Astrocyte of the cerebellum (primary cell): Measurements from ENCODE around the gene PALLD.
"Not testable (repeated sequence)": the region's sequence is repeated elsewhere in the genome, so short reads cannot be mapped to it uniquely, and the experiment has no call there.

ENCODE experiments used
- DNase-seq: peaks from one replicate; pipeline ENCODE4 v3.0.0-alpha.2; 2011; ENCODE audit warnings: low read depth
- H3K4me3 ChIP-seq: 2 replicates; pipeline ENCODE4 v1.5.1; 2011; ENCODE audit warnings: mild to moderate bottlenecking, low read depth, low read length, moderate library complexity
- in situ Hi-C: cut with HindIII; loops from 2 replicates; pipeline ENCODE4 v1.10.0; 2017; ENCODE audit warnings: low sequenced_read_pairs
- TF ChIP-seq, protein P1 (sequence below): IDR thresholded peaks from 2 replicates; pipeline ENCODE4 v1.5.1; 2012; ENCODE audit warnings: low read length, low read depth, moderate library complexity, mild to moderate bottlenecking; ENCODE audit errors: missing control alignments

PALLD gene

DNA sequence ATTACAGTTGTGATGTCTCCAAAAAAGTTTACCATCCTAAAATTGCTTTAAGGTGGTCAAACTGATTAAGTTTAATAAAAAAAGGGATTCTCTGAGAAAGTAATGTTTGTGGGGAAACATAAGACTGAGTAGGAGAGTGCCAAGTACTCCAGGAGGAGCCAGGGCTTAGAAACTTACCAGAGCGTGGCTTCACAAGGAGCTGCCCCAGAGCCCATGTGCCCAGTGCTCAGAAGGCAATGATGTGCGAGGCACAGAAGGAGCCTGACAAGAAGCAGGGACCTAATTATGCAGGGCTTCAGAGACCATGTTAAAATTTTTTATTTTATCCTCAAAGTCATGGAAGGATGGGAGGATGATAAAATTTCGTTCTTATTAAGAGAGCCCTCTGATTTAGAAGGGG, 204.2 kb downstream of the PALLD start:
- no peak for DNase-seq
- TF ChIP-seq, protein P1, sequence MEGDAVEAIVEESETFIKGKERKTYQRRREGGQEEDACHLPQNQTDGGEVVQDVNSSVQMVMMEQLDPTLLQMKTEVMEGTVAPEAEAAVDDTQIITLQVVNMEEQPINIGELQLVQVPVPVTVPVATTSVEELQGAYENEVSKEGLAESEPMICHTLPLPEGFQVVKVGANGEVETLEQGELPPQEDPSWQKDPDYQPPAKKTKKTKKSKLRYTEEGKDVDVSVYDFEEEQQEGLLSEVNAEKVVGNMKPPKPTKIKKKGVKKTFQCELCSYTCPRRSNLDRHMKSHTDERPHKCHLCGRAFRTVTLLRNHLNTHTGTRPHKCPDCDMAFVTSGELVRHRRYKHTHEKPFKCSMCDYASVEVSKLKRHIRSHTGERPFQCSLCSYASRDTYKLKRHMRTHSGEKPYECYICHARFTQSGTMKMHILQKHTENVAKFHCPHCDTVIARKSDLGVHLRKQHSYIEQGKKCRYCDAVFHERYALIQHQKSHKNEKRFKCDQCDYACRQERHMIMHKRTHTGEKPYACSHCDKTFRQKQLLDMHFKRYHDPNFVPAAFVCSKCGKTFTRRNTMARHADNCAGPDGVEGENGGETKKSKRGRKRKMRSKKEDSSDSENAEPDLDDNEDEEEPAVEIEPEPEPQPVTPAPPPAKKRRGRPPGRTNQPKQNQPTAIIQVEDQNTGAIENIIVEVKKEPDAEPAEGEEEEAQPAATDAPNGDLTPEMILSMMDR, result no peak
- no peak overlapping the region for H3K4me3 ChIP-seq
- in situ Hi-C loops, result loop anchor here (10.0 kb wide), 1 partner anchor 204 kb away; no protein-coding TSS in a partner anchor

DNA sequence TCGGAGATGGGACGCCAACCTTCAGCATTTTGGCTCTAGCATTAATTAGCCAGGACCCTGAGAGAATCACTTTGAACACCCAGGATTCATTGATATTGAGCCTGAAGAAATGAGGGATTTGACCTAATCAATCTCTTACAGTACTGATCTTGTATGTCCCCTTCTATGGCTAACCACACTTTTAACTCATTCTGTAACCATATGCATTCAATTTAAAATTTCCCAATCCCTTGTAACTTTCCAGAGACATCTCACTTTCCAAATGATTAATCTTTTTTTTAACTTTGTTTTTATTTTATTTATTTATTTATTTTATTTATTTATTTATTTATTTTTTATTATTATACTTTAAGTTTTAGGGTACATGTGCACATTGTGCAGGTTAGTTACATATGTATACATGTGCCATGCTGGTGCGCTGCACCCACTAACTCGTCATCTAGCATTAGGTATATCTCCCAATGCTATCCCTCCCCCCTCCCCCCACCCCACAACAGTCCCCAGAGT, 205.8 kb downstream of the PALLD start:
- in situ Hi-C loops, result loop anchor here (10.0 kb wide), 1 partner anchor 202 kb away; no protein-coding TSS in a partner anchor
- not testable (repeated sequence) for H3K4me3 ChIP-seq, DNase-seq

DNA sequence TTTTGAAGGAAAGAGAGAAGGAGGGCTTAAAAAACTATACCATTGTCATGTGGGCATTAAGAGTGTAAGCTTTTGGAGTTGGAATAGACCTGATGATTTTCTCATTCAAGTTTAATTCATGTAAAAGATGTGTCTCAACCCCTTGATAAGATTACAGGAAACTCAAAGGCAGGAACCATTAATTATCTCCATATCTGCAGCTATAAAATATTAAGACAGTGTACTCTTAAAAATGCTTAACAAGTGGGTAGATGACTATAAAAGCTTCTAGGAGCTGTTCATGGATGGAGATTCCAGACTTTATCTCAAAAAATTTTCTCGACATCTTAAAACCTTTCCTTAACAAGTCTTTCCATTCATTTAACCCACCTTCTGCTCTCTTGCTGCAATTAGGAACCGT, 208.3 kb downstream of the PALLD start:
- in situ Hi-C loops, result loop anchor here (10.0 kb wide), 1 partner anchor 200 kb away; no protein-coding TSS in a partner anchor
- TF ChIP-seq, protein P1, result no peak
- H3K4me3 ChIP-seq, result no peak overlapping the region
- DNase-seq, result no peak

DNA sequence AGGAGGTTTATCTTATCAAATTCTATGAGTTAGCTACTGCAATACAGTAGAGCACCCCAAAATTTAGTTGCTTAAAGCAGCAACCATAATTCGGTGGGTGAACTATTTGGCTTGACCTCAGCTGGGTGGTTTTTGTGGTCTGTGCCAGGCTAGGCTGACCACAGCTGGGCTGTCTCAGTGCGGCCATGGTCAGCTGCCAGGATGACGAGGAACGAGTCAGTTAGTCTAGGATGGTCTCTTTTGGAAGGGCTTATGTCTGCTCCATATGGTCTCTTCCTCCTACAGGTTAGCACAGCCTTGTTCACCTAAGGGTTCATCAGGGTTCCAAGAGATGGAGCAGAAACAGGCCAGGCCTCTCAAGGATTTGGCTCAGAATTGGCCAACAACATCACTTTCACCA, 210.4 kb downstream of the PALLD start:
- no peak overlapping the region for H3K4me3 ChIP-seq
- DNase-seq, result no peak
- in situ Hi-C loops, result loop anchor here (10.0 kb wide), 1 partner anchor 198 kb away; no protein-coding TSS in a partner anchor
- TF ChIP-seq, protein P1, result no peak

DNA sequence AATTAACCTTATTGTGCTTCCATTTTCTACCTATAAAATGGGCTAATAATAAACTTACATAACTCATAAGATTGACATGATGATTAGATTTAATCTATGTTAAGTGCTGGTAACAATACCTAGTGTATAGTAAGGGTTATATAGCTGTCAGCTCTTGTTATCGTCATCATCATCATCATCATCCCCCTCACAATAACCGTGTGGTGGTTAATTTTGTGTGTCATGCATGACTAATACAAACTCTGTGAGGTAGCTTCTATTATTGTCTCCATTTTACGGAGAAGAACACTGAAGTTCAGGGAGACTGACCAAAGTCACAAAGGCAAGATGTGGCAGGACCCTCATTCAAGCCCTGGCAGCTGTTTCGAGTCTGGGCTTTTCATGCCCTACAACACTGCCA, 211.3 kb downstream of the PALLD start:
- TF ChIP-seq, protein P1, result no peak
- DNase-seq, result no peak
- in situ Hi-C loops, result loop anchor here (10.0 kb wide), 1 partner anchor 197 kb away; no protein-coding TSS in a partner anchor
- no peak overlapping the region for H3K4me3 ChIP-seq

DNA sequence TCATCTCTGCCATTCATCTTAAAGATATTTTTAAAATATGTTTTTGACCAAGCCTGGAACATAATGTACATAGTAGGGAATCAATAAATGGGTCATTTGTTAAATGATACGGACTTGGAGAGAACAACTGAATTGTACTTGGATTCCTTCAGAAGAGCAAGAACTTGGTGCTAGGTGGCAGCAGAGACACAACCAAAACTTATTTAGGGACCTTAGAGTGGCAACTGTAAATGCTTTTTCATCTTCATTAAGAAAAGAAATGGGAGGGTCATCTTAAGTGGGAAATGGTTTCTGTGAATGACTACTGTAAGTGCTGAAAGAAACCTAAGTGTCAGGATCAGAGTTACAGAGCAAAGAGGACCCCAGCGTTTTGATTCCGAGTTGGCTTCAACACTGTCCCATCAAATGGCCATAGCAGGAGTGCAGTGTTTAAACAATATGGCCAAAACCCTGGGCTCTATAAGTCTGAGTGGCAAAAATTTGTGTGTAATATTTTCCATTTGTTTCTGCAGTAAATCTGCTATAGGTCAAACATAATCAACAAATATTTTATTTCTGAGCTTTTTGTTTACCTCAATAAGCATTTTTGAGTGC, 213.6 kb downstream of the PALLD start:
- H3K4me3 ChIP-seq, result no peak overlapping the region
- TF ChIP-seq, protein P1, result peak; percentile 66
- in situ Hi-C loops, result loop anchor here (5.0 kb wide), 1 partner anchor 77 kb away; no protein-coding TSS in a partner anchor
- DNase-seq, result peak; percentile 63
